Stomach (tissue), 4 donors: ENCODE measurements around the gene MRPL18.

Experiments used
- EP300 ChIP-seq: sonication (generic); formaldehyde crosslinking; IDR thresholded peaks from one replicate; pipeline ENCODE4 v1.6.1; 2017; ENCODE audit warnings: antibody characterized with exemption
- POLR2AphosphoS5 ChIP-seq, 3 donors: sonication (generic); formaldehyde crosslinking; IDR thresholded peaks; one replicate each; pipeline ENCODE4 v1.6.1; 2016; ENCODE audit warnings: antibody characterized with exemption in 3 of 3

GRCh38 chr6:159806021-159806458 lies 15.8 kb downstream of the MRPL18 start:
- TF ChIP-seq EP300 (no peak), POLR2AphosphoS5 (IDR thresholded peaks at IDR 0.05) (no peak)
